Measurements from ENCODE around the gene MCHR2.

MCHR2 gene

GRCh38 chr6:99873084-99873483, 120.9 kb downstream of the MCHR2 start:
- Histone ChIP-seq H3K36me3 (ENCODE audit: control insufficient read depth in 2 of 2, insufficient read depth in 1 of 2, low read length in 2 of 2) (no peaks in the 10 kb centered on the region), H3K9me3 (ENCODE audit: control insufficient read depth, insufficient read depth, low read depth, low read length) (no peaks in the 10 kb centered on the region), H3K4me1 (ENCODE audit: control insufficient read depth, insufficient read depth, low read length) (no peaks in the 10 kb centered on the region), H3K4me3 (ENCODE audit: low read depth, low read length) (no peak overlapping the region), H3K27ac (ENCODE audit: extremely low read depth, low read depth, low read length) (no peak overlapping the region)
- ChIA-PET POLR2A (no interaction called here), CTCF (no interaction called here)
- TF ChIP-seq MYNN (tag by site-specific recombination; IDR thresholded peaks at IDR 0.05; ENCODE audit: borderline replicate concordance) (no peak), PRDM1 (tag by site-specific recombination; IDR thresholded peaks at IDR 0.05) (0 out of 2 replicates have a peak, but pooled peaks have one; percentile 33)

GRCh38 chr6:99871641-99872040, 122.4 kb downstream of the MCHR2 start:
- no peak for TF ChIP-seq ZNF335 (tag by site-specific recombination; conservative IDR thresholded peaks at IDR 0.05)
- TF ChIP-seq, protein P1, sequence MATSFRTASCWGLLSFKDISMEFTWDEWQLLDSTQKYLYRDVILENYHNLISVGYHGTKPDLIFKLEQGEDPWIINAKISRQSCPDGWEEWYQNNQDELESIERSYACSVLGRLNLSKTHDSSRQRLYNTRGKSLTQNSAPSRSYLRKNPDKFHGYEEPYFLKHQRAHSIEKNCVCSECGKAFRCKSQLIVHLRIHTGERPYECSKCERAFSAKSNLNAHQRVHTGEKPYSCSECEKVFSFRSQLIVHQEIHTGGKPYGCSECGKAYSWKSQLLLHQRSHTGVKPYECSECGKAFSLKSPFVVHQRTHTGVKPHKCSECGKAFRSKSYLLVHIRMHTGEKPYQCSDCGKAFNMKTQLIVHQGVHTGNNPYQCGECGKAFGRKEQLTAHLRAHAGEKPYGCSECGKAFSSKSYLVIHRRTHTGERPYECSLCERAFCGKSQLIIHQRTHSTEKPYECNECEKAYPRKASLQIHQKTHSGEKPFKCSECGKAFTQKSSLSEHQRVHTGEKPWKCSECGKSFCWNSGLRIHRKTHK (tag by site-specific recombination; IDR thresholded peaks at IDR 0.05), result no peak
- TF ChIP-seq, protein P2, sequence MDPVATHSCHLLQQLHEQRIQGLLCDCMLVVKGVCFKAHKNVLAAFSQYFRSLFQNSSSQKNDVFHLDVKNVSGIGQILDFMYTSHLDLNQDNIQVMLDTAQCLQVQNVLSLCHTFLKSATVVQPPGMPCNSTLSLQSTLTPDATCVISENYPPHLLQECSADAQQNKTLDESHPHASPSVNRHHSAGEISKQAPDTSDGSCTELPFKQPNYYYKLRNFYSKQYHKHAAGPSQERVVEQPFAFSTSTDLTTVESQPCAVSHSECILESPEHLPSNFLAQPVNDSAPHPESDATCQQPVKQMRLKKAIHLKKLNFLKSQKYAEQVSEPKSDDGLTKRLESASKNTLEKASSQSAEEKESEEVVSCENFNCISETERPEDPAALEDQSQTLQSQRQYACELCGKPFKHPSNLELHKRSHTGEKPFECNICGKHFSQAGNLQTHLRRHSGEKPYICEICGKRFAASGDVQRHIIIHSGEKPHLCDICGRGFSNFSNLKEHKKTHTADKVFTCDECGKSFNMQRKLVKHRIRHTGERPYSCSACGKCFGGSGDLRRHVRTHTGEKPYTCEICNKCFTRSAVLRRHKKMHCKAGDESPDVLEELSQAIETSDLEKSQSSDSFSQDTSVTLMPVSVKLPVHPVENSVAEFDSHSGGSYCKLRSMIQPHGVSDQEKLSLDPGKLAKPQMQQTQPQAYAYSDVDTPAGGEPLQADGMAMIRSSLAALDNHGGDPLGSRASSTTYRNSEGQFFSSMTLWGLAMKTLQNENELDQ (tag by site-specific recombination; IDR thresholded peaks at IDR 0.05; ENCODE audit: low read depth), result no peak
- TF ChIP-seq ZNF692 (tag by site-specific recombination; IDR thresholded peaks at IDR 0.05), result no peak
- TF ChIP-seq KLF1 (tag by site-specific recombination; IDR thresholded peaks at IDR 0.05), result no peak
- TF ChIP-seq, protein P3, sequence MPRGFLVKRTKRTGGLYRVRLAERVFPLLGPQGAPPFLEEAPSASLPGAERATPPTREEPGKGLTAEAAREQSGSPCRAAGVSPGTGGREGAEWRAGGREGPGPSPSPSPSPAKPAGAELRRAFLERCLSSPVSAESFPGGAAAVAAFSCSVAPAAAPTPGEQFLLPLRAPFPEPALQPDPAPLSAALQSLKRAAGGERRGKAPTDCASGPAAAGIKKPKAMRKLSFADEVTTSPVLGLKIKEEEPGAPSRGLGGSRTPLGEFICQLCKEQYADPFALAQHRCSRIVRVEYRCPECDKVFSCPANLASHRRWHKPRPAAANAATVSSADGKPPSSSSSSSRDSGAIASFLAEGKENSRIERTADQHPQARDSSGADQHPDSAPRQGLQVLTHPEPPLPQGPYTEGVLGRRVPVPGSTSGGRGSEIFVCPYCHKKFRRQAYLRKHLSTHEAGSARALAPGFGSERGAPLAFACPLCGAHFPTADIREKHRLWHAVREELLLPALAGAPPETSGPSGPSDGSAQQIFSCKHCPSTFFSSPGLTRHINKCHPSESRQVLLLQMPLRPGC (tag by site-specific recombination; IDR thresholded peaks at IDR 0.05), result no peak
- TF ChIP-seq GFI1B (tag by site-specific recombination; IDR thresholded peaks at IDR 0.05), result no peak
- TF ChIP-seq SCRT1 (tag by site-specific recombination; IDR thresholded peaks at IDR 0.05; ENCODE audit: borderline replicate concordance), result no peak
- no peak for TF ChIP-seq ZNF16 (tag by site-specific recombination; IDR thresholded peaks at IDR 0.05; ENCODE audit: low read depth)
- no peak for TF ChIP-seq ZNF677 (tag by site-specific recombination; IDR thresholded peaks at IDR 0.05)
- TF ChIP-seq ZNF423 (tag by site-specific recombination; IDR thresholded peaks at IDR 0.05), result no peak
- TF ChIP-seq, protein P4, sequence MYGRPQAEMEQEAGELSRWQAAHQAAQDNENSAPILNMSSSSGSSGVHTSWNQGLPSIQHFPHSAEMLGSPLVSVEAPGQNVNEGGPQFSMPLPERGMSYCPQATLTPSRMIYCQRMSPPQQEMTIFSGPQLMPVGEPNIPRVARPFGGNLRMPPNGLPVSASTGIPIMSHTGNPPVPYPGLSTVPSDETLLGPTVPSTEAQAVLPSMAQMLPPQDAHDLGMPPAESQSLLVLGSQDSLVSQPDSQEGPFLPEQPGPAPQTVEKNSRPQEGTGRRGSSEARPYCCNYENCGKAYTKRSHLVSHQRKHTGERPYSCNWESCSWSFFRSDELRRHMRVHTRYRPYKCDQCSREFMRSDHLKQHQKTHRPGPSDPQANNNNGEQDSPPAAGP (tag by site-specific recombination; IDR thresholded peaks at IDR 0.05), result no peak
- no peak for TF ChIP-seq ZNF2 (tag by site-specific recombination; IDR thresholded peaks at IDR 0.05)
- TF ChIP-seq ZNF223 (tag by site-specific recombination; IDR thresholded peaks at IDR 0.05), result no peak
- TF ChIP-seq HOXC10 (CRISPR knock-in tag; IDR thresholded peaks at IDR 0.05), result no peak
- Histone ChIP-seq H3K4me1 (ENCODE audit: control insufficient read depth, insufficient read depth, low read length) (no peaks in the 10 kb centered on the region), H3K27ac (ENCODE audit: extremely low read depth, low read depth, low read length) (no peak overlapping the region), H3K36me3 (ENCODE audit: control insufficient read depth in 2 of 2, insufficient read depth in 1 of 2, low read length in 2 of 2) (no peaks in the 10 kb centered on the region), H3K4me3 (ENCODE audit: low read depth, low read length) (no peak overlapping the region), H3K9me3 (ENCODE audit: control insufficient read depth, insufficient read depth, low read depth, low read length) (no peaks in the 10 kb centered on the region)
- ChIA-PET CTCF (interaction anchor here (0.7 kb wide), 2 partner anchors 49 to 107 kb away, joined by 3 read pairs; no protein-coding TSS in a partner anchor), POLR2A (no interaction called here)
